Activated B cell treated with CpG ODN at 0.5 μM for 24 hours (primary cell): ENCODE measurements around the gene FBXO22. TPM values are rescaled to one million over a fixed set of nuclear protein-coding genes. Genes with fewer than 3 reads are reported as not detected.

Experiments
- ATAC-seq: fragments of 200-7000 bp; cut with Tn5 transposase; one replicate; pipeline ENCODE4 v1.10.0; 2021; ENCODE audit warnings: low read depth, mild to moderate bottlenecking, moderate library complexity
- CTCF ChIA-PET: fragments of 350-600 bp; sonication (Branson Sonifier 250); formaldehyde crosslinking; loops from one replicate; lab custom pipeline; 2021; ENCODE audit warnings: antibody characterized with exemption; lab: Charles Lee
- POLR2A ChIA-PET: fragments of 350-600 bp; sonication (Branson Sonifier 250); formaldehyde crosslinking; loops from one replicate; lab custom pipeline; 2021; ENCODE audit warnings: antibody characterized with exemption; lab: Charles Lee
- DNase-seq: peaks from one replicate; pipeline ENCODE4 v3.0.0; 2022
- H3K27ac Mint-ChIP-seq: one replicate; pipeline ENCODE4 v1.8.0; 2020; ENCODE audit warnings: mixed read lengths
- H3K27me3 Mint-ChIP-seq: one replicate; pipeline ENCODE4 v1.8.0; 2021; ENCODE audit warnings: mixed read lengths
- H3K36me3 Mint-ChIP-seq: one replicate; pipeline ENCODE4 v1.8.0; 2021; ENCODE audit warnings: low read depth, mixed read lengths
- H3K4me1 Mint-ChIP-seq: one replicate; pipeline ENCODE4 v1.8.0; 2021; ENCODE audit warnings: mixed read lengths
- H3K4me3 Mint-ChIP-seq: one replicate; pipeline ENCODE4 v1.8.0; 2020; ENCODE audit warnings: mild to moderate bottlenecking, mixed read lengths
- H3K9me3 Mint-ChIP-seq: one replicate; pipeline ENCODE4 v1.8.0; 2020; ENCODE audit warnings: mixed read lengths
- intact Hi-C: fragments of 100-400 bp; cut with micrococcal nuclease; formaldehyde crosslinking; loops from one replicate; pipeline ENCODE4 v1.15.1; 2024
- total RNA-seq: library from RNA; stranded (reverse); gene quantifications from 2 replicates; pipeline ENCODE4 v1.2.3, GENCODE V29; 2022
- TF ChIP-seq, protein P1 (sequence below): fragments of 200-600 bp; IDR thresholded peaks from one replicate; pipeline ENCODE4 v1.8.0; 2022; ENCODE audit warnings: antibody characterized with exemption, mild to moderate bottlenecking

FBXO22 gene
- 19.6 and 24.4 TPM in 2 replicates for total RNA-seq

DNA sequence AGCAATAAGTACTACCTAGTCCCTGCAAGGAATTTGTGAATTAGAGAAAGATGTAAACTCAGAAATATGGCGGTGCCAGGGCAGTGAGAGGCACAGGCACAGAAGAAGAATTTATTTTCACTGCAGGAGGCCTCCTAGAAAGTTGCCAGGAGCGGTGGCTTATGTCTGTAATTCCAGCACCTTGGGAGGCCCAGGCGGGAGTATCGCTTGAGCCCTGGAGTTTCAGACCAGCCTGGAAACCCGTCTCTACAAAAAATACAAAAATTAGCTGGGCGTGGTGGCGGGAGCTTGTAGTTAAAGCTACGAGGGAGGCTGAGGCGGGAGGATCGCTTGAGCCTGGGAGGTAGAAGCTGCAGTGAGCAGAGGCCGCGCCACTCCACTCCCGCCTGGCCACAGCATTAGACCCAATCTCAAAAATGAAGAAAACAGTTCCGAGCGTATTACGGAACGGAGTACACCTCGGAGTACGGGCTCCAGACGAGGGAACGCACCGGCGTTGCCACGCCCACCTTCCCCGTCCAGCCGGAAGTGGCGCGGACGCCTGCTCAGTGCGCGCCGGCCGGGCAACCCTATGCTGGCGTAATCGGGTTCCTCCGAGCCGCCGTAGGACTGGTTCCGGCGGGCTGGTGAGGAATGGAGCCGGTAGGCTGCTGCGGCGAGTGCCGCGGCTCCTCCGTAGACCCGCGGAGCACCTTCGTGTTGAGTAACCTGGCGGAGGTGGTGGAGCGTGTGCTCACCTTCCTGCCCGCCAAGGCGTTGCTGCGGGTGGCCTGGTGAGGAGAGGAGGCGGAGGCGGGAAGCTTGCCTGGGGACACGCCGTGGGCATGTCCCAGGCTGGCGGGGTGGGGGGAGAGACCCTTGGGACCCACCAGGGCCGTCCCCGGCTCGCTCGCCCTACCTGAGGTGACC, at the start of gene FBXO22:
Gene FBXO22, plus strand, starts transcription at position 548 of the 909 bp plus-strand sequence. Its CDS starts 86 bp downstream, at position 634.
- peak; percentile 95 for ATAC-seq
- intact Hi-C loops, result loop anchor here (1.0 to 5.0 kb wide), 4 partner anchors 36 to 263 kb away; partner anchors contain the start of genes IMP3 and UBE2Q2
- Mint-ChIP-seq H3K4me3 (peak within 1 kb of the TSS; percentile 99), H3K9me3 (no peaks in the 10 kb centered on the region), H3K4me1 (peaks cover 26% of the 10 kb centered on the region), H3K36me3 (peaks cover 30% of the 10 kb centered on the region), H3K27ac (peak within 1 kb of the TSS; percentile 96), H3K27me3 (no peaks in the 10 kb centered on the region)
- CTCF ChIA-PET, result no interaction called here
- peak; percentile 84 for DNase-seq
- POLR2A ChIA-PET, result interaction anchor here (0.6 to 1.2 kb wide), 5 partner anchors 37 to 880 kb away, joined by 3 to 5 read pairs (median 3); partner anchors contain the start of genes PPCDC, TMEM266 and UBE2Q2
- TF ChIP-seq, protein P1, sequence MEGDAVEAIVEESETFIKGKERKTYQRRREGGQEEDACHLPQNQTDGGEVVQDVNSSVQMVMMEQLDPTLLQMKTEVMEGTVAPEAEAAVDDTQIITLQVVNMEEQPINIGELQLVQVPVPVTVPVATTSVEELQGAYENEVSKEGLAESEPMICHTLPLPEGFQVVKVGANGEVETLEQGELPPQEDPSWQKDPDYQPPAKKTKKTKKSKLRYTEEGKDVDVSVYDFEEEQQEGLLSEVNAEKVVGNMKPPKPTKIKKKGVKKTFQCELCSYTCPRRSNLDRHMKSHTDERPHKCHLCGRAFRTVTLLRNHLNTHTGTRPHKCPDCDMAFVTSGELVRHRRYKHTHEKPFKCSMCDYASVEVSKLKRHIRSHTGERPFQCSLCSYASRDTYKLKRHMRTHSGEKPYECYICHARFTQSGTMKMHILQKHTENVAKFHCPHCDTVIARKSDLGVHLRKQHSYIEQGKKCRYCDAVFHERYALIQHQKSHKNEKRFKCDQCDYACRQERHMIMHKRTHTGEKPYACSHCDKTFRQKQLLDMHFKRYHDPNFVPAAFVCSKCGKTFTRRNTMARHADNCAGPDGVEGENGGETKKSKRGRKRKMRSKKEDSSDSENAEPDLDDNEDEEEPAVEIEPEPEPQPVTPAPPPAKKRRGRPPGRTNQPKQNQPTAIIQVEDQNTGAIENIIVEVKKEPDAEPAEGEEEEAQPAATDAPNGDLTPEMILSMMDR, result no peak

DNA sequence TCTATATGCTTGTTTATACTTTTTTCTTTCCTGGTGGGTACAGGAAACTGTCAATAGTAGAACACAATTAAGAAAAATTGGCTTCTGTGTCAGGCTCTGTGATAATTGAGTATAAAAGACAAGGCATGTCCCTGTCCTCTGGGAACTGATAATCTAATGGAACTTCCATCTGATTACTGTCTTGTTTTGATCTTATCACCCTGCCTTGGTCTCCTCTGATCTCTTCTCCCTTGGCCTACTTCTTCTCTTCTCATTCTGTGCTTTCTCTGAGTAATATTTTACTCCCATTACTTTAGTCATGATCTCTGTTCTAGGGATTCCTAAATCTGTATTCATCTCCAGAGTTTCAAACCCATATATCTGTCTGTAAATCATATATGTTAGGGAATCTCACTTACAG, 45.8 kb upstream of the FBXO22 start:
- TF ChIP-seq, protein P1, result no peak
- Mint-ChIP-seq H3K27me3 (no peaks in the 10 kb centered on the region), H3K4me1 (peaks cover 3% of the 10 kb centered on the region), H3K36me3 (peaks cover 45% of the 10 kb centered on the region), H3K27ac (no peak overlapping the region), H3K9me3 (no peaks in the 10 kb centered on the region), H3K4me3 (no peak overlapping the region)
- DNase-seq (no peak), ATAC-seq (no peak)
- intact Hi-C loops, result no loop called here
- ChIA-PET POLR2A (no interaction called here), CTCF (no interaction called here)

DNA sequence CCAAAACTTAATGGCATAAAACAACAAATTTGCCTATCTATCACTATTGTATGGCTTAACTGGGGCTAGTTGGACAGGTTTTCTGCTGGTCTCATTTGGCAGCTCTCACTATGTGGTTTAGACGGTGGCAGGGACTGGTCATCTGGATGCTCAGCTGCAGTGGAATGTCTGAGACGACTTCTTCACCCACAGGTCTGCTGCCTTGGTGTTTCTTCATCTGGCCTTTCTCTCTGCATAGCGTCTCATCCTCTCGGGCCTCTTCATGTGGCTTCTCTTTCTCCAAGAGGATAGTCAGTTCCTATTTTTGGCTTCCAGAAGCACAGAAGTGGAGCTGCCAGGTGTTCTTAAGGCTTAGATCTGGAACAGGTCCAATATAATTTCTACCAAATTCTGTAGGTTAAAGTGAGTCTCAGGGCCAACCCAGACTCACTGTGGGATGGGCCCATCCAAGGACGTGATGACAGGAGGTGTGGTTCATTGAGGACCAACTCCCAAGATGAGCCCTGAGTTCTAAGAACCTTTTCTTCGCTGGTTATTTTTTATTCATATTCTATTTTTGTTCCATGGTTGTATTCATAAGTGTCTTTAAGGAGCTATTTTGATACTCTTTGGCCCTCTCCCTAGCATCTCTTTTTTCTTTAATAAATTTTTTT, 41.8 kb upstream of the FBXO22 start:
- intact Hi-C loops, result no loop called here
- TF ChIP-seq, protein P1, result no peak
- DNase-seq, result no peak
- no peak overlapping the region for H3K27ac Mint-ChIP-seq
- peaks cover 13% of the 10 kb centered on the region for H3K4me1 Mint-ChIP-seq
- H3K9me3 Mint-ChIP-seq, result no peaks in the 10 kb centered on the region
- H3K27me3 Mint-ChIP-seq, result no peaks in the 10 kb centered on the region
- no peak overlapping the region for H3K4me3 Mint-ChIP-seq
- peaks cover 49% of the 10 kb centered on the region for H3K36me3 Mint-ChIP-seq
- ChIA-PET POLR2A (interaction anchor here (0.7 kb wide), 1 partner anchor 236 kb away, joined by 3 read pairs; the partner anchor contains the start of gene SNUPN), CTCF (no interaction called here)
- ATAC-seq, result no peak

DNA sequence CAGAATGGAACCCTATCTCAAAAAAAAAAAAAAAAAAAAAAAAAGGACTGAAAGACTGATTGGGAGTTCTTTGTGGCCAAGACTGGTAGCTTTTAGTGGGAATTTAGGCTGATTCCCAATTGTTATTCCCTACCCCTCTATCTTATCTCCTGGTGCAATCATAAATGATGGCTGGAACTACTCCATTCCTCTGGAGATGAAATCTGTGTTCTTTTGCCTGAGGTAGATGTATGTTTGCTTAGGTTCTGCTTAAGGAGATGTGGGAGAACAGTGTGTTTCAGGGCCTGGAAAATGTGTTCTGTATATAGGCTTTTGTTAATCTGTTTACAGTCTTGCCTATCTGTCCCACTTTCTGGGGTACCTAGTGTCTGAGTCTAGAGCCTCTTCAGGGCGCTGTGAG, 40.9 kb upstream of the FBXO22 start:
- TF ChIP-seq, protein P1, result no peak
- intact Hi-C loops, result no loop called here
- Mint-ChIP-seq H3K9me3 (no peaks in the 10 kb centered on the region), H3K36me3 (peaks cover 47% of the 10 kb centered on the region), H3K4me3 (no peak overlapping the region), H3K27ac (no peak overlapping the region), H3K4me1 (peaks cover 22% of the 10 kb centered on the region), H3K27me3 (no peaks in the 10 kb centered on the region)
- ATAC-seq, result no peak
- DNase-seq, result no peak
- ChIA-PET POLR2A (no interaction called here), CTCF (no interaction called here)
